IPS DF 4.7 (cell line): ENCODE measurements around the gene PAM.
"Not testable (repeated sequence)": the region's sequence is repeated elsewhere in the genome, so short reads cannot be mapped to it uniquely, and the experiment has no call there.

Experiments used
- DNase-seq: peaks from one replicate; pipeline ENCODE4 v3.0.0-alpha.2; 2013; ENCODE audit warnings: low spot score; ENCODE audit errors: extremely low read depth

The PAM gene

DNA sequence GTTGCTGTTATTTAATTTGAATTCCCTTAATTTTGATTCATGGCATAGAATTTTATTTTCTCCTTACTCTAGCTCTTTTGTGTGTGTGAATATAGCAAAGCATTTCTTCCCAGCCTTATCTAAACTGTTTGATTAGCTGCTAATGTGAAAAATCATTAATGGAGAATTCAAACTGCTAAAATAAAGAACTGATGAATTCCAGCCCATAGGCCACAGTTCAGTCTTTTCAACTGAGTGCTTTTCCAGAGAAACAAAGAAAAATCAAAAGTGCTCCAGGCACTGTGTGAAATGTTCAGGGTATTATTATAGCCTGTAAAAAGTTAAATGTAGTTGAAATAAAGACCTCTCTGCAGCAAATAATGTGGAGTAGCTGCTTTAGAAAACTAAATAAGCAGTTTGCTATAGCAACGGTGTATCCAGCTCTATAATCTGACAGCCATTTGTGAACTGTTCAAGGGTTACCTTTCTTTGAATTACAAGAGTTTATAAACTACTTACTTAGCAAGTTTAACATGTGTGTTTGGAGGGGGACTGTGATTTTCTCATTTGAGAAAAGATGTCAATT, 241.0 kb downstream of the PAM start:
- no peak for DNase-seq

DNA sequence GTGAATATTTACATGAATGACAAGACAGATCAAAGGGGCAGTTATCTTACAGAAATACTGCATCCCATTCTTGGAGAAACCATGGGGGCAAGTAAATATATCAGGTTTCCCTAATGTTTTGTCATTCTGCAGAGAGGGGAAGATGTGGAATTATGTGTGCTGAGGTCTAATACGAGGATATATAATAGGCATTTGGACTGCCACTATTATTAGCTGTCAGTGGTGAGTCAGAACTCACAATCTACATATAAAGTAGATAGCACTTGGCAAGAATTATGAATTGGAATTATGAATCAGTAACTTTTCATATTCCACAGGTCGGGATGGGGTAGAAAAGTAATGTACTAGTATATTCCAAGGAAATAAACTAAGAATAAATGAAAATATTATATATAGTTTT, 243.1 kb downstream of the PAM start:
- DNase-seq: no peak

DNA sequence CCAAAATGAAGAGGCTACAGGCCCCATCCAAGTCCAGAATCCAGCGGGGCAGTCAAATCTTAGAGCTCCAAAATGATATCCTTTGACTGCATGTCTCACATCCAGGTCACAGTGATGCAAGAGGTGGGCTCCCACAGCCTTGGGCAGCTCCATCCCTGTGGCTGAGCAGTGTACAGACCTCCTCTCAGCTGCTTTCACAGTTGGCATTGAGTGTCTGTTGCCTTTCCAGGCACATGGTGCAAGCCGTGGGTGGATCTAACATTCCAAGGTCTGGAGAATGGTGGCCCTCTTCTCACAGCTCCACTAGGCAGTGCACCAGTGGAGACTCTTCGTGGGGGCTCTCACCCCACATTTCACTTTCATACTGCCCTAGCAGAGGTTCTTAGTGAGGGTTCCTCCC, 244.1 kb downstream of the PAM start:
- DNase-seq: no peak

DNA sequence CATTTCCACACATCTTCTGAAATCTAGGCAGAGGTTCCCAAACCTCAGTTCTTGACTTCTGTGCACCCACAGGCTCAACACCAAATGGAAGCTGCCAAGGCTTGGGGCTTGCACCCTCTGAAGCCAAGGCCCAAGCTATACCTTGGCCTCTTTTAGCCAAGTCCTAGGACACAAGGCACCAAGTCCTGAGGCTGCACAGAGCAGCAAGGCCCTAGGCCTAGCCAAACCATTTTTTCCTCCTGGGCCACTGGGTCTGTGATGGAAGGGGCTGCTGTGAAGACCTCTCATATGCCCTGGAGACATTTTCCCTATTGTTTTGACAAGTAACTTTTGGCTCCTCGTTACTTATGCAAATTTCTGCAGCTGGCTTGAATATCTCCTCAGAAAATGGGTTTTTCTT, 244.5 kb downstream of the PAM start:
- DNase-seq: not testable (repeated sequence)

DNA sequence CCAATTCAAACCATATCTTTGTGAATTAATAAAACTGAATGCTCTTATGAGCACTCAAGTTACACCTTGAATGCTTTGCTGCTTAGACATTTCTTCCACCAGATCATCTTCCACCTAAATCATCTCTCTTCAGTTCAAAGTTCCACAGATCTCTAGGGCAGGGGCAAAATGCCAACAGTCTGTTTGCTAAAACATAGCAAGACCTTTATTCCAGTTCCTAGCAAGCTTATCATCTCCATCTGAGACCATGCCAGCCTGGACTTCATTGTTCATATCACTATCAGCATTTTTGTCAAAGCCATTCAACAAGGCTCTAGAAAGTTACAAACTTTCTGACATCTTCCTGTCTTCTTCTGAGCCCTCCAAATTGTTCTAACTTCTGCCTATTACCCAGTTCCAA, 245.0 kb downstream of the PAM start:
- DNase-seq: no peak

DNA sequence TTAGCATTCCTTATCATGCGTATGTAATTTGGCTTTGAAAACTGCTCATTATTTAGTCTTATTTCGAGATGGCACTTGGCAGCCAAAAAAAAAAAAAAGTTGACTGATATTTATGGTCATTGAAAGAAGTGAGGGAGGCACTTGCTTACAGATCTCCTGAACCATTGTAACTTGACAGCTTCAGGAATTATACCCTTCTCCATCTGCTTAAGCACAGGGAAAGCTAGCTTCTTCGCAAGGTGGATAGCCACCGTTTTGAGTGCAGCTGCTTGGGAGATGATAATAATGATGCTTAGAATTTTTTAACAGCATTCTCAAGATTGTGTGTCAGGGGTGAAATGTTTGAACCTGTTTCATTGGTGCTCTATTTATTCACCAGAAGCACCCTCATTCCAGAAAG, 248.8 kb downstream of the PAM start:
- no peak for DNase-seq

DNA sequence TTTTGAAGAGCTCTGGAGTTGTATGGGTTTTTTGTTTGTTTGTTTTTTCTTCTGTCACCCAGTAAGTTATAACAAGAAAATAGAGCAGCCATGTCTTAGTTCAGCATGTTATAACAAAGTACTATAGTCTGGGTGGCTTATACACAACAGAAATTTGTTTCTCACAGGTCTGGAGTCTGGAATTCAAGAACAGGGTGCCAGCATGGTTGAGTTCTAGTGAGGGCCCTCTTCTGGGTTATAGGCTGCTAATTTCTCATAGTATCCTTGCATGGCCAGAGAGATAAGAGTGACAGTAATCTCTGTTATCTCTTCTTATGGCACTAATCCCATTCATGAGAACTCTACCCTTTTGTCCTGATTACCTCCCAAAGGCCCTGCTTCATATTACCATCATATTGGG, 250.2 kb downstream of the PAM start:
- DNase-seq: no peak

DNA sequence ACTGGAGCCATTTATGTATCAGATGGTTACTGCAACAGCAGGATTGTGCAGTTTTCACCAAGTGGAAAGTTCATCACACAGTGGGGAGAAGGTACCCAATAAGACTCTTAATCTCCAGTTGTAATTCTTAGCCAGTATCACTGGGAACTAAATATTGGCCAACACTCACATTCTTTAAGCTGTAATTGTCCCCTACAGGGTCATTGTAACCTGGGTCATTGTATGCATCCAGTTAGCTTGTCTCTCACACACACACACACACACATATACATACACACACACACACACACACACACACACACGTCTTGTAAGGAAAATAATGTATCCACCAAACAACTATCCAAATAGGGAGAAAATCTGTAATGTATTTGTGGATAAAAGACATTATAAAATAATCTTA, 251.8 kb downstream of the PAM start:
- no peak for DNase-seq

DNA sequence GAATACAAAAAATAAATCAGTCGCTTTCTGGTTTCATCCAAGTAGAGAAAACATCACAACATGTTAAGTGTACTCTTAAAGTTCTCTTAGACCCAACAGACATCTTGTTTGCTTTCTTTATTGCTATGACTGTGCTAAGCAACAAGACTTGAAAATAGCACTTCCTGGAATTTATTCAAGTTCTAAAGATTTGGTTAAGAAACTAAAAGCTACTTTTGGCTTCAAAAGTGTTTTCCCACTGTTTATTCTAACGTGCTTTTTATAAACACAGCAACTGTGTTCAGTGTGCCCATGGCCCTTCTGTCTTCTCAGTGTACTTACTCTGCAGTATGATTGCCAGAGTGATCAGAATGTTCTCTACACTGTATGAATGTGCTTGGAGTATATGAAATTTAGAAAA, 255.1 kb downstream of the PAM start:
- no peak for DNase-seq

DNA sequence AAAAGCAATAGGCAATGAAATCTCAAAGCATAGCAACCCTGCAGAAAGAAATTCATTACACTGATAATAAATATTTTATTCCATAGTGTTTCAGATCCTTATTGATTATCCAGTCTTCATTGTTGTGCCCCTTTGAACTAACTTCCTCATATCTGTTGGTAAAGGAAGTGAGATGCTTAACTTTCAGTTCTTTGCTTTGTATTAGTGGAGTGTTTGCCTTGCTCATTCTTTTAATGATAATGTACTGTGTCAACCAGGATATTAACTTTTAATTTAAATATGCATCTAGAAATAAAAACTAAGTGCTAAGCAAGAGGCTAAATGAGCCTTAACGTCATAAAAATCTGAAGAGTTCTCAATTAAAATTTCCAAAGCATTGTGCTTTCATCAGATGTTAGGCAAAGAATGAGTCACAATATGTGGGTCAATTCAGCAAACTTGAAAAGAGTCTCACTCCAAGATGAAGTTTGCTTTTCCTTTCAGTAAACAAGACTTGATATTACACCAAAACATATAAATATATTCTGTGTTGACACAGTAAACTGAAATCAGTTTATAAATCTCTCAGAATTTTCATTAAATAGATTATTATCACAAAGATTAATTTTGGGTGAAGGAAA, 258.9 kb downstream of the PAM start:
- no peak for DNase-seq

DNA sequence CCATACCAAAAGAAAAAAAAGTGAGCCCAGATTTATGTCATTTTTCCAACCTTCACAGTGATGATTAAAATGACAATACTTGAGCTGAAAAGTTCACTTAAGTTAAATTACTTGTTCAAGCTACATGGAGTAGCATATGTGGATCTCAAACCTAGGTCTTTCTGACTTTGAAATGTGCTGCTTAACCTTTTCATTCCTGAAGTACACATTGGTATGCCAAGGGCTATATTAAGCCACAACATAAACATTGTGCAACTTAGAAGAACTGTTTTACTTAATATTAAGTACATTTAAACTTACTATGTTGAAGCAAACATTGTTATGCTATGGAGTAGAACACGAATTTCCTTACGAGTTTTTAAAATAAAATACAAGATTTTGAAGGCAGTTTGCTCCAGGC, 259.9 kb downstream of the PAM start:
- no peak for DNase-seq

DNA sequence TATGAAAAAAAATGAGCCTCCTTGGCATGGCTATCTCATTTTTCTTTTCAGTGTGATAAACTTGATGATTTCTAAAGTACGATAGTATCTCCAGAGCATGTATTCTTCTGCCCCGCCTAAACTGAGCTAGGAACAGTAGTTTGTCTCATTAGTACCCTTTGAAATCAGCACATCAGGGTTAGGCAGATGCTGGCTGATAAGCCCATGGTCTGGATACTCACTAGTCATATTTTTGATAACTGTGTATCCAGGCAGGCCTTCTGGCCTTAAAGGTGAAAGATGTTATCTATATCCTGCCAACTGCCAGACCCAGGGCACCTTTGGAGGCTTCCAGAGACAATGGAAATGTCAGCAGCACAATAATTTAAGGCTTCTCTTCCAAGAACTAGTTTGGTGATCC, 261.1 kb downstream of the PAM start:
- DNase-seq: no peak

DNA sequence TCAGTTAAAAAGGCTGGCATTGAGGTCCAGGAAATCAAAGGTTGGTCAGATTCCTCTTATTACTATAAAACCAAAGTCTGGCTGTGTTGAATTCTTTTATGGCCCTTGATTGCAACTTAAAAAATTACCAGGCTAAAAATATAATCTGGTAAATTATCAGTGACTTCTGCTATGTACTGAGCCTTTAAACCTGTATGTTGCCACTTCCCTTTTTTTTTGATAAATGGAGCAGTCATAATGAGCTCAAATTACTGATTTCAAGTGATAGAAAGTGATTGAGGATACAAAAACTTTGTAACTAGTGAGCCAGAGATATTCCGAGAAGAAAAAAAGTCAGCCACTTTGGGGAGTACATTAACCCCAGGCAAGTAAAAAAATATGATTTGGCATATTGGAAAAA, 264.7 kb downstream of the PAM start:
- DNase-seq: no peak

DNA sequence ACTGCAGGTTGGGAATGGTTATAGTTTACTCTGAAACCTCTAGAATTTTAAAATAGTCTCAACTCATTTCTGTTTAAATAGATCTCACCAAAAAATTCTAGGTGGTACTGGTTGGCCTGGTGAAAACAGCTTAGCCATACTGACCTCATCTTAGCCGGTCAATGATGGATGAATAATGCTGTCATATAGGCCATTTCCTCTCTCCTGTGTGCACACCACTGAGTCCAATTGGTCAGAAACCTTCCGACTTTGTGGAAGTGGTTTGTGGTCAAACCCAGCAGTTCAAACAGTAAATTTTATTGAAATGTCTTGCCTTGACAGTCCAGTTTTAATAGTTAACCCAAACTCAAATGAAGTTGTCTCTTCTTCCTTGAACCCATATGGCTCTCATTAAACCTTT, 266.2 kb downstream of the PAM start:
- DNase-seq: no peak

DNA sequence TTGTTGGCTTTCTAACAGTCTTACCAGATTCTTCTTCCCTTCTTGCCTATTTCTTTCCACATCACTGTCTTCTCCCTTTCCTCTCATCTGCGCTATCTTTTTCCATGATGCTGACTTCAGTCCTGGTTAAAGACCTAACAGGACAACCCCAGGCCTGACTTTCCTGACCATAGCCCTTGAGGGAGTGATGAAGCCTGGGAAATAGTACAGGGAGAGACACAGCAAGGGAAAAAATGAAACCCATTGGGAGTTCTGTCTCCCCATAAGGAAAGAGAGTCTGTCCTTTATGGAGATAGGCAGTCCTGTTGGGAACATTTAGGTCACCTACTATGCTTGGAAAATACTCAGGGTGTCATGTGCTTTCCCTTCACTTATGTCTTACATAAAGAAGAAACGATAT, 272.2 kb downstream of the PAM start:
- no peak for DNase-seq

DNA sequence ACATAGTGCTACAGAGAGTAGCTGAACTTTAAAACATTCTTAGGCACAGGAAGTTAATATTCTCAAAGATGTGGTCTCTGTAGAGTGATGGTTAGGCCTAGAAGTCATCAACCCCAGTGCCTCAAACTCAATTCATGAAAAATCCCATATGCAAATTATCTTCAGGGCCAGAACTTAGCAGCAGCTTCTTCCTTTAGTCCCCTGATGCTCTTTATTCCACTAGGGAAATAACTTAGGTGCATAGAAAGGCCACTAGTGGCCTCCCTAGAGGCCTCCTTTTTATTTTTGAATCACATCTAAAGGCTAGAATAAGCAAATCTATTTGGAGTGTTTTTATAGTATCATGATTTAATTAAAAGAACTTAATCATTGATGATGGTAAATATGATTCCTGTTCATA, 276.5 kb downstream of the PAM start:
- no peak for DNase-seq

DNA sequence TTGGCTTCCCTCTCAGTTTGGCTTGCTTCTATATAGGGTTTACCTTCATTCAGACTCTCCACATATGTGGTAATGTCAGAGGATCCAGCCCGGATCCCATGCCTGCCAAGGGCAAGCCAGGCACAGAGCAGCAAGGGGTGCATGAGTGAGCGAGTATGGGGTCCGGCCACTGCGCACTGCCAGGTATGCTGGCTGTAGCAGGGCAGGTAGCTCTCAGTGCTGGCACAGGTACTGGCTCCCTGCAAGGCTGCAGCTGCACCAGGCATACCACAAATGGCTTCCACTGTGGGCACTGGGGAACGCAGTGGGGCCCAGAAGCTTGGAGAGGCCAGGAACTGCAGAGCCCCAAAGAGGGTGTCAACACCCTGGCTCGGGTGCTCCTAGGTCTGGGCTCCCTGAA, 278.6 kb downstream of the PAM start:
- no peak for DNase-seq

DNA sequence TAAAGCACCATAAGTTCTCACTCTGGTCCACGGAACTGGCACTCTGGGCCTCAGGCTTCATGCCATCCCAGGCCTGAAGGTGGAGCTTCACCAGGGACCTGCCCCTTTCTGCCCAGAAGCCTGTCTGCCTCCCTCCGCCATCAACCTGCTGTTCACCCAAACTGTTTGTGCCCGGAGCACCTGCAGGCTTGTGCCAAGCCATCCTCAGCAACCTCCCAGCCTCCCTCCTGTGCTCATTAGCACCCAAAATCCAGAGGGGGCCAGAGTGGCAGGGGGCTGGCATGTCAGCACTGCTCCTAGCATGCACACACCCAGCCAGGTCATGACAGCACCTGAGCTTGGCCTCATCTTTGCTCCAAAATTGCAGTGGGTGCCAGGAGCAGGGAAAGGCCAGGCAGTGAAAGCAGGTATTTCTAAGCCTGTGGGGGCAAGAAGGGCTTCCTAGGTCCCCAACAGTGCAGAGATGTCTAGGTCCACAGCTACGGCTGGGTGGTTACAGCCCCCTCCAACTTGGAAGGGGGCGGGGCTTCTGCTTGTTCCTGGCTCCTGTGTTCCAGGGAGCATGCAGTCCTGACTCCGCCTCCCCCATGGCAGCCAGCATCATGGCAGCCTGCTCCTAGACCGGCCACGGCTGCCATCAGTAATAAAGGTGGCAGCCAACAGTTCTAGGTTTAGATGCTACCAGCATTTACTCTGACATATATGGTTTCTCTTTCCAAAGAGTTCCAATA, 279.7 kb downstream of the PAM start:
- no peak for DNase-seq

DNA sequence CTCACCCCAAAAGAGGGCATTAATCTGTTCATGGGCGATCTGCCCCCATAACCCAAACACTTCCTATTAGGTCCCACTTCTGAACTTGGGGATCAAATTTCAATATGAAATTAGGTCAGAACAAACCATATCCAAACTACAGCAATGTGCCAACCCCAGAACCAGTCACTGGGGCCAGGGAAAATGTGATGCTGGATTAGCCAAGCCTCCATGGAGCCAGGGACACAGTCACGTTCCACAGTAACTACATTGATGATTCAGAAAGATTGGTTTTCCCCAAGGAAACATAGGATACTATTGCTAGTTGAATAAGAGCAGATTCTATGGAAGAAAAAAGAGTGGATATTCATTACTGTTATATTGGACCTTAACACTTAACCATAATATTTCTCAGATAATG, 280.6 kb downstream of the PAM start:
- DNase-seq: no peak

DNA sequence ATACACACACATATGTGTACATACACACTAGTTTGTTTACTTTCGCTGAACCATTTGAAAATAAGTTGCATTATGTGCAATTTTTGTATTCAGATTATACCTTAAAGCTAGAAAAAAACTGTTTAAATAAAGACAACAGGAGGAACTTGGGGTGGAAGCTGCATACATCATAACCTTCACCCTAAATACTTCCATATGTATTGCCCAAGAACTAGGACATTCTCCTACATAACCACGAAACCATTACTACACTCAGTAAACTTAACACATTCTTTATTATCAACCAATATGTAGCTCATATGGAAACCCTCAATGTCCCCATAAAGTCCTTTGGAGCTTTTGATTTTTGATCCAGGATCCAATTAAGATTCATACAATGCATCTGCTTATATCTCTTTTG, 281.5 kb downstream of the PAM start:
- DNase-seq: no peak

DNA sequence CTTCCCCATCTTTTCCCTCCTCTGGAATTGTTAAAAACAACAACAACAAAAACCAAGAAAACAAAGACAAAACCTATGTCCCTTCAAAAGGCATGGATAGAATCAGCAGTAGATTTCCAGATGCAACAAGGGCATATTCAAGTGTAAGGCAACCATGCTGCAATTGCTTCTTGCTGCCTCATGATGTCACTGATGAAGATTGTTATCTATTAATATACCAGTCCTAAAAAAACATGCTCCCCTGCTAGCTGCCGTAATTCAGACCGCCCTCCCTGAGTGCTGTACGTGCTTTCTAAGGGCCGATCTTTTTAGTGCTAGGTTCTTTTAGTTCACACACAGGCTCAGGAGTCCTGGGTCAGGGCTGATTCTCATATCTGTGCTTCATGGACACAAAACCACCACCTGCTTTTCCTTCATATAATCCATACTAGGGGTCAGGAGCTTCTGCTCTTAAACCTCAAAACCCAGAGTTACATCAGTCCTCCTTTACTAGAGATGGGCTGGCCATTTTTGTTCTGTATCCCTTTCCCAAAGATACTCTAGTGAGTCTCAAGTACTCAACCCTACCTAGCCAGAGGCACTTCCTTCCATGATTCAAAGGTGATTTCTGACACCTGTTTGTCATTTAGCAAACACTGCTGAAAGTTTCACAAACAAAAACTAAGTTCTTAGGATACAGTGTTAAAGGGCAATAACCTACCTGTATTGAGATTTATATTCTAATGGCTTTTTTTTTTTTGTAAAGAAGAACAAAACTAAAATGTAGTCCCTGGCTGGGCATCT, 282.8 kb downstream of the PAM start:
- no peak for DNase-seq

DNA sequence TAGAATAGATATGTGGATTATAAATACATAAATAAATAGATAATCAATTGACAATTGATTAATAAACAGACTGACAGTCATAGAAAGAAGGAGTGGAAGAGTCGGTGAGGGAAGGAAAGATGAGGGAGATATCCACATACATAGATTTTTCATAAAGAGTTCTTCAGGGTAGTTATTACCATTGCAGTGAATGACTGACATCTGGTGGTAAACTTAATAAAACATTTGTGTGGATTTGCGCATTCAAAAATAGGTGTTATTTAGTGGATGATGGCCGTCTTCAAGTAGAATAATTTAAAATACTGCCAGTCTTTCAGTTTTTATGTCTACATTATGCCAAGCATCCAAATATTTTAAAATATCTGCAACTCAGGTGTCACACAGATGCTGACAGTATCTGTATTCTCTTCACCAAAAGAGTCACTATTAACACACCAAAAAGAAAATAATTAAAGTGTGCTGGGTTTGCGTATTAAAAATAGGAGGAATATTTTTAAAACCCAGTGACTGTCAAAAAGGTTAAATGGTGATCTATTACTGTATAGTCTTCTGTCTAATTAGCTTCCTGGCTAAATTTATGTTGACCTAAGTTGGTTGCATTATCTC, 286.1 kb downstream of the PAM start:
- no peak for DNase-seq
